Measurements from ENCODE around the gene RMP24.

Gene RMP24

DNA sequence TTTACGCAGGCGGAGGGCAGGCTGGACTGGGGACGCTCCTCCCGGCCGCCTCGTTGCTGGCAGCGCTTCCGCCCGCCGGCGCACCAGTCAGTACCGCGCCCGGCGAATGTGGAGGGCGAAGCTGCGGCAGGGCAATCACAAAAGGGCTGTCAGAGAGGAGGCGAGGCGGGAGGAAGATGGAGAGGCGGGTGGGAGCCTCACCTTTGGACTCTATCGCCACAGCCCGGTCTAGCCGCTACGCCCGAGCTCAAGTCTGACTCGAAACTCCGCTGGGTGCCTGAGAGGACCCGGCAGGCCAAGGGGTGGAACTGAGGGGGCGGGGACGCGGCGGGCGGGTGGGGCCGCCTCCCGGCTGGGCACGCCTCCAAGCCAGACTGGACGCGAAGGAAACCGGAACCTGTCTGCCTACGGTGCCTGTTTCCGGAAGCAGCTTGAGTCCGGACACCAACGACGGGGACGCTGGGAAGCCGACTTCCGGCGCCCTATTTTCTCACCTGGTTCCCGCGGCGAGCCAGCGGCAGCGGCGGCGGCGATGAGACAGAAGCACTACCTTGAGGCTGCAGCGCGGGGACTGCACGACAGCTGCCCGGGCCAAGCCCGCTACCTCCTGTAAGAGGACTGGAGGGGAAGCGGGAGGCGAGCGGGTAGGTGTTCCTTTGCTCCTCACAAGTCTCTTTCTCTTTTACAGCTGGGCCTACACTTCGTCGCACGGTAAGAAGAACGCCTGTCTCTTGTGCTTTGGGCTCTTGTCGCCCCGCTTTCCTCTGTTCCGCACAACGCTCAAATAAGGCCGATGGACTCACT lies at the start of gene RMP24:
Gene RMP24 (plus strand): TSS at position 483 of the 804 bp plus-strand sequence.
- TF ChIP-seq CTCF (IDR thresholded peaks at IDR 0.05; ENCODE audit: low read depth, low read length, missing control alignments) = no peak
- H3K4me3 ChIP-seq (replicated peaks; ENCODE audit: low read depth, low read length) = peak within 1 kb of the TSS; percentile 90
- peak; percentile 84 for DNase-seq (ENCODE audit: extremely low read depth, low read depth)

GRCh38 chr18:35923939-35924684 lies 48.4 kb upstream of the RMP24 start:
- no peak overlapping the region for H3K4me3 ChIP-seq (replicated peaks; ENCODE audit: low read depth, low read length)
- DNase-seq (ENCODE audit: extremely low read depth, low read depth) = no peak
- TF ChIP-seq CTCF (IDR thresholded peaks at IDR 0.05; ENCODE audit: low read depth, low read length, missing control alignments) = no peak

GRCh38 chr18:35926884-35927283 lies 45.6 kb upstream of the RMP24 start:
- no peak for TF ChIP-seq CTCF (IDR thresholded peaks at IDR 0.05; ENCODE audit: low read depth, low read length, missing control alignments)
- H3K4me3 ChIP-seq (replicated peaks; ENCODE audit: low read depth, low read length) = no peak overlapping the region
- no peak for DNase-seq (ENCODE audit: extremely low read depth, low read depth)

DNA sequence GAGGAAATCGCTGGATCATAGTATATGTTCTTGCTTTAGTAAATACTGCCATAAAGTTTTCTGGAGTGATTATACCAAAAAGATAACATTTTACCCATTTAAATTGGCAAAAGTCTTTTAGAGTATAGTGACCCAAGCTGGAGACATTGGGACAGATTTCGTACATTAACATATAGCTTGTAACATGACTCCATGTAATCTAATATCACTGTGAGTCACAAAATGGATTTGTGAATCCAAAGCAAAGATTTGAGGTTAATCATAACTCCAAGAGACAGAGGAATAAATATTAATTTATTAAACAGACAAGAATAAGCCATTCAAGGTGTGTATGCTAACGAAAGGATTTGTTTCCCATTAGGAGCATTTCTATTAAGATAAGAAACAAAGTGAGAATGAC lies 45.0 kb upstream of the RMP24 start:
- no peak overlapping the region for H3K4me3 ChIP-seq (replicated peaks; ENCODE audit: low read depth, low read length)
- DNase-seq (ENCODE audit: extremely low read depth, low read depth) = no peak
- no peak for TF ChIP-seq CTCF (IDR thresholded peaks at IDR 0.05; ENCODE audit: low read depth, low read length, missing control alignments)

GRCh38 chr18:35933982-35934381 lies 38.5 kb upstream of the RMP24 start:
- H3K4me3 ChIP-seq (replicated peaks; ENCODE audit: low read depth, low read length) = no peak overlapping the region
- no peak for TF ChIP-seq CTCF (IDR thresholded peaks at IDR 0.05; ENCODE audit: low read depth, low read length, missing control alignments)
- DNase-seq (ENCODE audit: extremely low read depth, low read depth) = no peak

GRCh38 chr18:35934891-35935290 lies 37.6 kb upstream of the RMP24 start:
- no peak for TF ChIP-seq CTCF (IDR thresholded peaks at IDR 0.05; ENCODE audit: low read depth, low read length, missing control alignments)
- H3K4me3 ChIP-seq (replicated peaks; ENCODE audit: low read depth, low read length) = no peak overlapping the region
- no peak for DNase-seq (ENCODE audit: extremely low read depth, low read depth)

Data from HFF-Myc (cell line).